Erythroblast (primary cell): ENCODE results near the gene FSTL4.

Source experiments
- GATA1 ChIP-seq: IDR thresholded peaks from 2 replicates; pipeline ENCODE4 v1.6.1; 2011; ENCODE audit warnings: low read depth, mild to moderate bottlenecking, control low read depth, low read length, moderate library complexity
- POLR2A ChIP-seq: IDR thresholded peaks from 2 replicates; pipeline ENCODE4 v1.6.1; 2011; ENCODE audit warnings: mild to moderate bottlenecking, low read length

GRCh38 chr5:133222040-133222439, 390.3 kb downstream of the FSTL4 start:
- TF ChIP-seq POLR2A (no peak), GATA1 (no peak)
